IPS-18c (cell line): ENCODE results near the gene GSE1.
"Not testable (repeated sequence)": the region's sequence is repeated elsewhere in the genome, so short reads cannot be mapped to it uniquely, and the experiment has no call there.

Experiments used
- H3K4me3 ChIP-seq: 2 replicates; pipeline ENCODE4 v1.7.0; 2013; ENCODE audit warnings: low read depth, mild to moderate bottlenecking, low read length, moderate library complexity; ENCODE audit not compliant: insufficient read depth
- H3K9me3 ChIP-seq: one replicate; pipeline ENCODE4 v1.6.1; 2013; ENCODE audit warnings: mild to moderate bottlenecking, low read length, moderate library complexity; ENCODE audit not compliant: control insufficient read depth, insufficient read depth

The GSE1 gene

DNA sequence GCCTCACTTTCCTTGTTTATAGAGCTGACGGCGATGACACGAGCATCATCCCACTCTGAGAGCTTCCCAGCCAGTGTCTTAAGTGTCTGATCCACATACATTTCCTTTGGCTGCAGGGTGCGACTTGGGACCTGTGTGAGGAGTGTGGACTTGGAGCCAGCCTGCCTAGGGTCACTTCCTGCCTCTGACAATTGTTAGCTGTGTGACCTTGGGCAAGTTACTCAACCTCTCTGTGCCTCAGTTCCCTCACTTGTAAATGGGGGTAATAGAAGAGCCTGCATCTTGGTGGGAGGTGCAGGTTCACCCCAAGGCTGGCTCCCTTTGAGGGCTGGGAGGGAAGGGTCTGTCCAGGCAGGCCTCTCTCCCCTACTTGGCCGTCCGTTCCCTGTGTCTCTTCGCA, 27.4 kb upstream of the GSE1 start:
- Histone ChIP-seq H3K4me3 (no peak overlapping the region), H3K9me3 (no peaks in the 10 kb centered on the region)

GRCh38 chr16:85586380-85587104, 26.6 kb upstream of the GSE1 start:
- Histone ChIP-seq H3K9me3 (no peaks in the 10 kb centered on the region), H3K4me3 (no peak overlapping the region)

DNA sequence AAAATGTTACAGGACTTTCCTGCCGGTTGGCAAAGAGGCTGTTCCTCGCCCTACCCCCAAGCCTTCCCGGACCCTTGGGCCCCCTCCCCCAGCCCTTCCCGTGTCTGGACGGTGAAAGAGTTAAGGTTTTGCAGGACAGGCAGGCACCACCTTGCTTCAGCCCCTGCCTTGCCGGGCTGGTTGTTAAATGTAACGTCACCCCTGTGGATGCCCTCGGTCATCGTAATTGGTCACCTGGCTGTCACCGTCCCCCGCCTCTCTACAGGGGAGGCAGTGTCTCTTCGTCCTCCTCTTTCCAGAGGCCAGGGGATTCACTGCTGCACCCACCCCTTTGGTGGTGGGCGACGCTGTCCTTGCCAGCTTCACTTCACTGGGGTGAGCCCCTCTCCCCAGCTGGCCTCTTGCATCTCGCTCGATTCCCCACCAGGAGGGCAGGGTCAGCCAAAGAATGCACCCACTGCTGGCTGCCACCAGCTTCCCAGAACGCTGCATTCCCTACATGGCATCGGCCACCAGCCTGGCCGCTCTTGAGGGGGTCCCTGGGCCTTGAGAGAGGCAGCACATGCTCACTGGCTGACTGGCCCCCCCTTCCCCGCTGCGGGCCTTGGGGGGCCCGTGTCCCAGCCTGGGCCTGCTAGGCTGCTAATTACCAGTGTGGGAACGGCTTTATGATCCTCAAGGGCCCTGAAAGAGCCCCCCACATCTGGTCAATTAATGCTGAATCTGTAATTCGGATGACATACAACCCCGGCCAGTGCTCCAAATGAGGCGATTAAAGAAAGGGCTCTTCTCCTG, 25.2 kb upstream of the GSE1 start:
- no peak overlapping the region; the same call in 1 of the 2 replicates for H3K4me3 ChIP-seq
- H3K9me3 ChIP-seq = no peaks in the 10 kb centered on the region

DNA sequence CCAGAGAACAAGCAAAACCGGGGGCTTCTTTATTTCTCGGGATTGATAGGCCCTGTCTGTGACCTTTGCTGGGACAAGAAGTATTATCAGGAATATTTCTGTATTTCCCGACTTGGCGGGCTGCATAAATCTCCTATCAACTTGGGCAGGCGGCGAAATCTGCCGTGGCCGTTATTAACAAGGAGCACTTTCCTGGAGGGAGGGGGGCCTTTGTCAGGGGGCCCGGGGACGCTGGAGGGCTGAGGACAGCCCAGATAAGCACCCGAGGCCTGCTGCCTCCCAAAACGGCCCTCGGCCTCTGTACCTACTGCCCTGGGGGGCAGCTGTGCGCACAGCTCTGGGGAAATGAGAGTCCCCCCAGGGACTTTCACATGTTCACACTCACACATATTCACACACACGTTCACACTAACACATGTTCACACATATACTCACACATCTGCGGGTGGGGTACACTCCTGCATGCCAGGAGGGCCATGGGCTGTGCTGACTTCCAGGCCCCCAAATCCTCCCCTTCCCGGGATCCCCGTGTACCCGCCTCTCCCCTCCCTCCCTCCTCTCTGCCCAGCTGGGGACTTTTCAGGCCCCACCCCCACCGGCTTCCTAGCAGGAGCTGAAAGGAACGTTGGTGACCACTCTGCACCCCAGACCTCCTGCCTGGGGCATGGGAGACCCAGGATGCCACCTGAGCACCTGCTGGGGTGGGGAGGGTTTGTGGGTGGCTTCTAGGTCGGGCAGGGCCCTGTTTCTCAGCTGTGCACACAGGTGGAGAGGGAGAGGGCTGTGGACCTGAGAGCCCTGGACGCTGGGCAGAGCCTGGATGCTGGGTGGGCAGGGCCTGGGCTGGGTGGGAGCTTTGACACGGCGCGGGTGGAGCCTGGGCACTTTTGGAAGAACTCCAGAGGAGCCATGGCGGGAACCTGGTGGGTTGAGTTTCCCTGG, 24.3 kb upstream of the GSE1 start:
- no peaks in the 10 kb centered on the region for H3K9me3 ChIP-seq

GRCh38 chr16:85589688-85590505, 23.2 kb upstream of the GSE1 start:
- H3K4me3 ChIP-seq = no peak overlapping the region
- no peaks in the 10 kb centered on the region for H3K9me3 ChIP-seq

More for the DNA sequence above, 24.3 kb upstream of the GSE1 start:
- no peak overlapping the region for H3K4me3 ChIP-seq

DNA sequence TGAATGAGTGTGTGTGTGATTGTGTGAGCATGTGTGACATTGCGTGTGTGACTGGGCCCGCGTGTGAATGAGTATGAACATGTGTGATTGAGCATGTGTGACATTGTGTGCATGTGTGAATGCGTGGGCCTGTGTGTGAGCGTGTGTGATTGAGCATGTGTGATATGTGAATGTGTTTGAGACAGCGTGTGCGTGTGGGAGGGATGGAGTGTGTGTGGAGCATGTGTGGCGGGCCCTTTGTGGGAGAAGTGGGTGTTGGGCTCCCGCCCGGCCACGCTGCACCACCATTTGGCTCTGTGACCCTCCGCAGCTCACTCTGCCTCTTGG, 22.7 kb upstream of the GSE1 start:
- H3K4me3 ChIP-seq = no peak overlapping the region
- H3K9me3 ChIP-seq = no peaks in the 10 kb centered on the region

GRCh38 chr16:85591381-85591780, 21.7 kb upstream of the GSE1 start:
- H3K9me3 ChIP-seq = no peaks in the 10 kb centered on the region
- no peak overlapping the region for H3K4me3 ChIP-seq

DNA sequence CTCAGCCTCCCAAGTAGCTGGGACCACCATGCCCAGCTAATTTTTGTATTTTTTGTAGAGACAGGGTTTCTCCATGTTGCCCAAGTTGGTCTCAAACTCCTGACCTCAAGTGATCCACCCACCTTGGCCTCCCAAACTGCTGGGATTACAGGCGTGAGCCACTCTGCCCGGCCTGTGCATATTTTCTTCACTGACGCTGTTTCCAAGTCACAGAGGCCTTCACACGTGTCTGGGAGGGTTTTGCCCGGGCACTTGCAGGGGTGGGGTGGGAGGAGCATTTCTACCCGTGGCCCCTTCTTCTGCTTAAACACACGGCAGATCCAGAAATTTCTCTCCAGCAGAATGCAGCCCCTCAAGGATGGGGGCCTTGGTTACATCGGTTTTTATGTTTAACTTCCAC, 20.8 kb upstream of the GSE1 start:
- not testable (repeated sequence) for H3K4me3 ChIP-seq, H3K9me3 ChIP-seq

GRCh38 chr16:85592700-85593493, 20.2 kb upstream of the GSE1 start:
- Histone ChIP-seq H3K4me3 (no peak overlapping the region), H3K9me3 (no peaks in the 10 kb centered on the region)

GRCh38 chr16:85593494-85594221, 19.5 kb upstream of the GSE1 start:
- Histone ChIP-seq H3K4me3 (no peak overlapping the region), H3K9me3 (no peaks in the 10 kb centered on the region)

GRCh38 chr16:85594273-85594977, 18.7 kb upstream of the GSE1 start:
- H3K4me3 ChIP-seq = no peak overlapping the region
- H3K9me3 ChIP-seq = no peaks in the 10 kb centered on the region

- no peaks in the 10 kb centered on the region for H3K9me3 ChIP-seq
- H3K4me3 ChIP-seq = no peak overlapping the region
Measured at GRCh38 chr16:85594978-85595661, 18.0 kb upstream of the GSE1 start.

DNA sequence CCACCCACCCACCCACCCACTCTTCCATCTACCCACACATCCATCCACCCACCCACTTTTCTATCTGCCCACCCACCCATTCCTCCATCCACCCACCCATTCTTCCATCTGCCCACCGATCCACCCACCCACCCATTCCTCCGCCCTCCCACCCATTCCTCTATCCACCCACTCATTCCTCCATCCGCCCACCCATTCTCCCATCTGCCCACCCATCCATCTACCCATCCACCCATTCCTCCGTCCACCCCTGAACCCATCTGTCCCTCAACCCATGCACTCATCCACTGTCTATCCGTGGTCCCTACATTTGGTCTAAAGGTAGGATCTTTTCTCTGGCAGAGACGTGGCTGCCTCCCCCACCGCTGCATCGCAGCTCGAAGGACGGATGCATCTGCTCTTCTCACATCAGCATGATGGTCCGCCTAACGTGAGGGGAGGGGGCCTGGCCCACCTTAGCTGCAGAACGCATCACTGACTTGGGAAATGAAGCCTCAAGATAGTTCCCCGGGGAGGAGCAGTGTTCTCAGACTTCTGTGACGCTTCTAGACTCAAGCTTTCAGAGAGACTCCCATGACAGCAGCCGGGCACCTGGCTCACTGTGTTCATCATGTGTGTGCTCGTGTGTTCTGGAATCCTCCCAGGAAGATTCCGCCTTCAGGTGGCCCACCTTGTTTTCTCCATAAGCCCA, 17.2 kb upstream of the GSE1 start:
- Histone ChIP-seq H3K9me3 (no peaks in the 10 kb centered on the region), H3K4me3 (no peak overlapping the region)

DNA sequence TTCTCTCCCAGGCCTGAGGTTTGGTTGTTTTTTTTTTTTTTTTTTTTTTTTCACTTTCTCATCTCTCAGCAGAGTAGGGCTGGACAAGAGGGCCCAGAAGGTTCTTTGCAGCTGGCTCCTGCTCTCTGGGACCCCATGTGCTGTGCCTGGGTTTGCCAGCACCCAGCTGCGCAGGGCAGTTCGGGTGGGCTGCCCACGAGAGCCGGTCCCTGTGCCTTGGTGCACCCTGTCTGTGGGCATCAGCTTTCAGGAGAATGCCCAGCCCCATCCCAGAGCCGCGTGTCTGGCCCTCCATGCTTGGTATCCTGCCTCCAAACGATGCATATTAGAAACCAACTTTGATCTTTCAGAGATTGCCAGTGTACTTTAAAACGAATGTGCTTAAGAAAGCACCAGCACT, 15.0 kb upstream of the GSE1 start:
- Histone ChIP-seq H3K4me3 (no peak overlapping the region), H3K9me3 (no peaks in the 10 kb centered on the region)
